ENCODE measurements around the gene FAM107B. TPM values are rescaled to one million over a fixed set of nuclear protein-coding genes. Genes with fewer than 3 reads are reported as not detected.

FAM107B gene
- total and polyA plus RNA-seq, 4 donors, result 24.9 to 58.1 (median 30.9) TPM

GRCh38 chr10:14526326-14526725, 248.4 kb downstream of the FAM107B start:
- Histone ChIP-seq H3K27me3 (ENCODE audit: control insufficient read depth in 4 of 4, insufficient read depth in 4 of 4, low read length in 3 of 4) (no peaks in the 10 kb centered on the region), H3K9me3 (ENCODE audit: control insufficient read depth in 4 of 4, low read length in 3 of 4) (no peaks in the 10 kb centered on the region), H3K27ac (ENCODE audit: low read depth in 1 of 2, low read length in 2 of 2) (no peak overlapping the region), H3K36me3 (ENCODE audit: control insufficient read depth in 4 of 4, insufficient read depth in 3 of 4, low read depth in 1 of 4, low read length in 3 of 4) (peaks cover 0 to 40% (median 30%) of the 10 kb centered on the region in 4 donors), H3K4me3 (ENCODE audit: low read depth in 1 of 3, low read length in 3 of 3) (no peak overlapping the region), H3K9ac (ENCODE audit: low read depth in 1 of 2, low read length in 2 of 2) (no peak overlapping the region), H3K4me1 (ENCODE audit: control insufficient read depth in 4 of 4, insufficient read depth in 4 of 4, low read length in 3 of 4) (peaks cover 0 to 5% (median 2%) of the 10 kb centered on the region in 4 donors)
- no peak for DNase-seq (ENCODE audit: low spot score)
- no peak for TF ChIP-seq HNF4G (IDR thresholded peaks at IDR 0.05)
- TF ChIP-seq RAD21 (IDR thresholded peaks at IDR 0.05), result no peak
- no peak for TF ChIP-seq FOXA2 (IDR thresholded peaks at IDR 0.05)
- no peak for TF ChIP-seq EGR1 (IDR thresholded peaks at IDR 0.05; ENCODE audit: low read depth in 2 of 2)
- no peak for TF ChIP-seq JUND (IDR thresholded peaks at IDR 0.05)
- no peak for TF ChIP-seq TAF1 (conservative IDR thresholded peaks at IDR 0.05)
- TF ChIP-seq SP1 (IDR thresholded peaks at IDR 0.05), result no peak
- TF ChIP-seq RXRA (IDR thresholded peaks at IDR 0.05), result no peak
- TF ChIP-seq GABPA (IDR thresholded peaks at IDR 0.05 in 1 of 2, conservative IDR thresholded peaks at IDR 0.05 in 1 of 2), result no peak
- TF ChIP-seq, protein P1, sequence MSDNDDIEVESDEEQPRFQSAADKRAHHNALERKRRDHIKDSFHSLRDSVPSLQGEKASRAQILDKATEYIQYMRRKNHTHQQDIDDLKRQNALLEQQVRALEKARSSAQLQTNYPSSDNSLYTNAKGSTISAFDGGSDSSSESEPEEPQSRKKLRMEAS (IDR thresholded peaks at IDR 0.05), result no peak
- TF ChIP-seq, protein P2, sequence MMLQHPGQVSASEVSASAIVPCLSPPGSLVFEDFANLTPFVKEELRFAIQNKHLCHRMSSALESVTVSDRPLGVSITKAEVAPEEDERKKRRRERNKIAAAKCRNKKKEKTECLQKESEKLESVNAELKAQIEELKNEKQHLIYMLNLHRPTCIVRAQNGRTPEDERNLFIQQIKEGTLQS (IDR thresholded peaks at IDR 0.05), result no peak
- TF ChIP-seq HNF4A (conservative IDR thresholded peaks at IDR 0.05), result no peak
- TF ChIP-seq, protein P3, sequence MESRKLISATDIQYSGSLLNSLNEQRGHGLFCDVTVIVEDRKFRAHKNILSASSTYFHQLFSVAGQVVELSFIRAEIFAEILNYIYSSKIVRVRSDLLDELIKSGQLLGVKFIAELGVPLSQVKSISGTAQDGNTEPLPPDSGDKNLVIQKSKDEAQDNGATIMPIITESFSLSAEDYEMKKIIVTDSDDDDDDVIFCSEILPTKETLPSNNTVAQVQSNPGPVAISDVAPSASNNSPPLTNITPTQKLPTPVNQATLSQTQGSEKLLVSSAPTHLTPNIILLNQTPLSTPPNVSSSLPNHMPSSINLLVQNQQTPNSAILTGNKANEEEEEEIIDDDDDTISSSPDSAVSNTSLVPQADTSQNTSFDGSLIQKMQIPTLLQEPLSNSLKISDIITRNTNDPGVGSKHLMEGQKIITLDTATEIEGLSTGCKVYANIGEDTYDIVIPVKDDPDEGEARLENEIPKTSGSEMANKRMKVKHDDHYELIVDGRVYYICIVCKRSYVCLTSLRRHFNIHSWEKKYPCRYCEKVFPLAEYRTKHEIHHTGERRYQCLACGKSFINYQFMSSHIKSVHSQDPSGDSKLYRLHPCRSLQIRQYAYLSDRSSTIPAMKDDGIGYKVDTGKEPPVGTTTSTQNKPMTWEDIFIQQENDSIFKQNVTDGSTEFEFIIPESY (IDR thresholded peaks at IDR 0.05), result no peak
- no peak for TF ChIP-seq NR2F2 (IDR thresholded peaks at IDR 0.05)
- TF ChIP-seq YY1 (IDR thresholded peaks at IDR 0.05), result no peak
- TF ChIP-seq, protein P4, sequence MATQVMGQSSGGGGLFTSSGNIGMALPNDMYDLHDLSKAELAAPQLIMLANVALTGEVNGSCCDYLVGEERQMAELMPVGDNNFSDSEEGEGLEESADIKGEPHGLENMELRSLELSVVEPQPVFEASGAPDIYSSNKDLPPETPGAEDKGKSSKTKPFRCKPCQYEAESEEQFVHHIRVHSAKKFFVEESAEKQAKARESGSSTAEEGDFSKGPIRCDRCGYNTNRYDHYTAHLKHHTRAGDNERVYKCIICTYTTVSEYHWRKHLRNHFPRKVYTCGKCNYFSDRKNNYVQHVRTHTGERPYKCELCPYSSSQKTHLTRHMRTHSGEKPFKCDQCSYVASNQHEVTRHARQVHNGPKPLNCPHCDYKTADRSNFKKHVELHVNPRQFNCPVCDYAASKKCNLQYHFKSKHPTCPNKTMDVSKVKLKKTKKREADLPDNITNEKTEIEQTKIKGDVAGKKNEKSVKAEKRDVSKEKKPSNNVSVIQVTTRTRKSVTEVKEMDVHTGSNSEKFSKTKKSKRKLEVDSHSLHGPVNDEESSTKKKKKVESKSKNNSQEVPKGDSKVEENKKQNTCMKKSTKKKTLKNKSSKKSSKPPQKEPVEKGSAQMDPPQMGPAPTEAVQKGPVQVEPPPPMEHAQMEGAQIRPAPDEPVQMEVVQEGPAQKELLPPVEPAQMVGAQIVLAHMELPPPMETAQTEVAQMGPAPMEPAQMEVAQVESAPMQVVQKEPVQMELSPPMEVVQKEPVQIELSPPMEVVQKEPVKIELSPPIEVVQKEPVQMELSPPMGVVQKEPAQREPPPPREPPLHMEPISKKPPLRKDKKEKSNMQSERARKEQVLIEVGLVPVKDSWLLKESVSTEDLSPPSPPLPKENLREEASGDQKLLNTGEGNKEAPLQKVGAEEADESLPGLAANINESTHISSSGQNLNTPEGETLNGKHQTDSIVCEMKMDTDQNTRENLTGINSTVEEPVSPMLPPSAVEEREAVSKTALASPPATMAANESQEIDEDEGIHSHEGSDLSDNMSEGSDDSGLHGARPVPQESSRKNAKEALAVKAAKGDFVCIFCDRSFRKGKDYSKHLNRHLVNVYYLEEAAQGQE (IDR thresholded peaks at IDR 0.05), result no peak
- TF ChIP-seq, protein P5, sequence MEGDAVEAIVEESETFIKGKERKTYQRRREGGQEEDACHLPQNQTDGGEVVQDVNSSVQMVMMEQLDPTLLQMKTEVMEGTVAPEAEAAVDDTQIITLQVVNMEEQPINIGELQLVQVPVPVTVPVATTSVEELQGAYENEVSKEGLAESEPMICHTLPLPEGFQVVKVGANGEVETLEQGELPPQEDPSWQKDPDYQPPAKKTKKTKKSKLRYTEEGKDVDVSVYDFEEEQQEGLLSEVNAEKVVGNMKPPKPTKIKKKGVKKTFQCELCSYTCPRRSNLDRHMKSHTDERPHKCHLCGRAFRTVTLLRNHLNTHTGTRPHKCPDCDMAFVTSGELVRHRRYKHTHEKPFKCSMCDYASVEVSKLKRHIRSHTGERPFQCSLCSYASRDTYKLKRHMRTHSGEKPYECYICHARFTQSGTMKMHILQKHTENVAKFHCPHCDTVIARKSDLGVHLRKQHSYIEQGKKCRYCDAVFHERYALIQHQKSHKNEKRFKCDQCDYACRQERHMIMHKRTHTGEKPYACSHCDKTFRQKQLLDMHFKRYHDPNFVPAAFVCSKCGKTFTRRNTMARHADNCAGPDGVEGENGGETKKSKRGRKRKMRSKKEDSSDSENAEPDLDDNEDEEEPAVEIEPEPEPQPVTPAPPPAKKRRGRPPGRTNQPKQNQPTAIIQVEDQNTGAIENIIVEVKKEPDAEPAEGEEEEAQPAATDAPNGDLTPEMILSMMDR (IDR thresholded peaks at IDR 0.05; ENCODE audit: low read depth, low read length, missing input control), result no peak
- TF ChIP-seq FOXA1 (IDR thresholded peaks at IDR 0.05), result no peak
- WGBS, result 88% methylated on average over 7 of the region's 7 CpGs
